IPS-NIHi7 (cell line): Measurements from ENCODE around the gene MFGE8.

ENCODE experiments used
- DNase-seq: peaks from one replicate; pipeline ENCODE4 v3.0.0; 2012; ENCODE audit warnings: mixed read lengths; ENCODE audit errors: extremely low spot score

Gene MFGE8

GRCh38 chr15:88872706-88873105 lies 40.5 kb downstream of the MFGE8 start:
- DNase-seq = no peak

- DNase-seq = no peak
These were observed 41.1 kb downstream of the MFGE8 start for GRCh38 chr15:88872106-88872505.

GRCh38 chr15:88871313-88871712 lies 41.9 kb downstream of the MFGE8 start:
- DNase-seq = no peak

- no peak for DNase-seq
These were observed 46.8 kb downstream of the MFGE8 start for GRCh38 chr15:88866295-88866881.

- no peak for DNase-seq
These were observed 47.6 kb downstream of the MFGE8 start for GRCh38 chr15:88865498-88866099.

- DNase-seq = no peak
These were observed 48.2 kb downstream of the MFGE8 start for GRCh38 chr15:88864861-88865497.

GRCh38 chr15:88863412-88863811 lies 49.8 kb downstream of the MFGE8 start:
- no peak for DNase-seq

- no peak for DNase-seq
These were observed 53.0 kb downstream of the MFGE8 start for GRCh38 chr15:88860212-88860611.

GRCh38 chr15:88859550-88859949 lies 53.6 kb downstream of the MFGE8 start:
- DNase-seq = no peak

- no peak for DNase-seq
These were observed 54.2 kb downstream of the MFGE8 start for GRCh38 chr15:88858934-88859333.

GRCh38 chr15:88852476-88852875 lies 60.7 kb downstream of the MFGE8 start:
- DNase-seq = no peak

- no peak for DNase-seq
These were observed 63.7 kb downstream of the MFGE8 start for GRCh38 chr15:88849376-88850072.
